ENCODE measurements around the gene SBNO2. TPM values are rescaled to one million over a fixed set of nuclear protein-coding genes. Genes with fewer than 3 reads are reported as not detected.

The SBNO2 gene
- total and polyA plus RNA-seq, 4 donors = 2.2 to 25.0 (median 15.0) TPM

- Histone ChIP-seq H3K4me1 (ENCODE audit: control insufficient read depth in 4 of 4, insufficient read depth in 4 of 4, low read length in 3 of 4) (peaks cover 14 to 41% (median 22%) of the 10 kb centered on the region in 4 donors), H3K9me3 (ENCODE audit: control insufficient read depth in 4 of 4, low read length in 3 of 4) (no peaks in the 10 kb centered on the region), H3K9ac (ENCODE audit: low read depth in 1 of 2, low read length in 2 of 2) (peak overlapping the region; percentile 40 to 56), H3K4me3 (ENCODE audit: low read depth in 1 of 3, low read length in 3 of 3) (peak overlapping the region; percentile 59 to 93 (median 75)), H3K36me3 (ENCODE audit: control insufficient read depth in 4 of 4, insufficient read depth in 3 of 4, low read depth in 1 of 4, low read length in 3 of 4) (peaks cover 2 to 21% (median 13%) of the 10 kb centered on the region in 4 donors), H3K27ac (ENCODE audit: low read depth in 1 of 2, low read length in 2 of 2) (peak overlapping the region; percentile 97 to 99), H3K27me3 (ENCODE audit: control insufficient read depth in 4 of 4, insufficient read depth in 4 of 4, low read length in 3 of 4) (no peaks in the 10 kb centered on the region)
- WGBS = under 1% methylated on average over 93 of the region's 93 CpGs
- TF ChIP-seq FOXA1 (IDR thresholded peaks at IDR 0.05) = no peak
- peak in 1 of 2 donors; percentile 71 for TF ChIP-seq EGR1 (IDR thresholded peaks at IDR 0.05; ENCODE audit: low read depth in 2 of 2)
- peak; percentile 73 for DNase-seq (ENCODE audit: low spot score)
Measured at GRCh38 chr19:1104311-1105007, 69.6 kb downstream of the SBNO2 start.

GRCh38 chr19:1103708-1104310, 70.3 kb downstream of the SBNO2 start, which contains the start of gene GPX4:
Gene GPX4 (plus strand): TSS chr19:1103994. CDS start chr19:1104044, 50 bp downstream.
- under 1% methylated on average over 75 of the region's 75 CpGs for WGBS
- H3K36me3 ChIP-seq (ENCODE audit: control insufficient read depth in 4 of 4, insufficient read depth in 3 of 4, low read depth in 1 of 4, low read length in 3 of 4) = peaks cover 2 to 19% (median 11%) of the 10 kb centered on the region in 4 donors
- H3K9me3 ChIP-seq (ENCODE audit: control insufficient read depth in 4 of 4, low read length in 3 of 4) = no peaks in the 10 kb centered on the region
- H3K4me3 ChIP-seq (ENCODE audit: low read depth in 1 of 3, low read length in 3 of 3) = peak within 1 kb of the TSS; percentile 59 to 93 (median 75)
- H3K4me1 ChIP-seq (ENCODE audit: control insufficient read depth in 4 of 4, insufficient read depth in 4 of 4, low read length in 3 of 4) = peaks cover 18 to 47% (median 27%) of the 10 kb centered on the region in 4 donors
- peak; percentile 77 for TF ChIP-seq YY1 (IDR thresholded peaks at IDR 0.05)
- no peak for TF ChIP-seq RXRA (IDR thresholded peaks at IDR 0.05)
- no peak for TF ChIP-seq EGR1 (IDR thresholded peaks at IDR 0.05; ENCODE audit: low read depth in 2 of 2)
- no peak for TF ChIP-seq HNF4G (IDR thresholded peaks at IDR 0.05)
- TF ChIP-seq ATF3 (IDR thresholded peaks at IDR 0.05) = no peak
- TF ChIP-seq TAF1 (conservative IDR thresholded peaks at IDR 0.05) = peak; percentile 77
- TF ChIP-seq REST (IDR thresholded peaks at IDR 0.05) = peak; percentile 45
- no peak for TF ChIP-seq NR2F2 (IDR thresholded peaks at IDR 0.05)
- no peak for TF ChIP-seq MAX (IDR thresholded peaks at IDR 0.05)
- TF ChIP-seq FOXA1 (IDR thresholded peaks at IDR 0.05) = no peak
- no peak for TF ChIP-seq CTCF (IDR thresholded peaks at IDR 0.05; ENCODE audit: low read depth, low read length, missing input control)
- peak; percentile 88 for TF ChIP-seq SP1 (IDR thresholded peaks at IDR 0.05)
- TF ChIP-seq FOXA2 (IDR thresholded peaks at IDR 0.05) = no peak
- TF ChIP-seq GABPA (IDR thresholded peaks at IDR 0.05 in 1 of 2, conservative IDR thresholded peaks at IDR 0.05 in 1 of 2) = peak in 1 of 2 donors; percentile 78
- no peak for TF ChIP-seq HNF4A (conservative IDR thresholded peaks at IDR 0.05)
- peak in 1 of 2 donors; percentile 40 for TF ChIP-seq RAD21 (IDR thresholded peaks at IDR 0.05)
- no peak for TF ChIP-seq ZBTB33 (IDR thresholded peaks at IDR 0.05)
- no peak for TF ChIP-seq JUND (IDR thresholded peaks at IDR 0.05)
- peak within 1 kb of the TSS; percentile 63 to 86 for H3K9ac ChIP-seq (ENCODE audit: low read depth in 1 of 2, low read length in 2 of 2)
- H3K27me3 ChIP-seq (ENCODE audit: control insufficient read depth in 4 of 4, insufficient read depth in 4 of 4, low read length in 3 of 4) = no peaks in the 10 kb centered on the region
- peak; percentile 99 for DNase-seq (ENCODE audit: low spot score)
- peak within 1 kb of the TSS; percentile 97 to 99 for H3K27ac ChIP-seq (ENCODE audit: low read depth in 1 of 2, low read length in 2 of 2)

Data from liver (tissue), 9 donors.